SJCRH30 (cell line): ENCODE measurements around the gene C14orf119. TPM values are rescaled to one million over a fixed set of nuclear protein-coding genes. Genes with fewer than 3 reads are reported as not detected.
"Not testable (repeated sequence)": the region's sequence is repeated elsewhere in the genome, so short reads cannot be mapped to it uniquely, and the experiment has no call there.

Experiments used
- DNase-seq, 2 experiments: peaks; one replicate each; pipeline ENCODE4 v3.0.0-alpha.2; 2015 to 2020
- H3K27ac ChIP-seq: fragments of 250-450 bp; sonication (Bioruptor Pico); 2 replicates; pipeline ENCODE4 v1.5.1; 2020; ENCODE audit warnings: mild to moderate bottlenecking, moderate library complexity
- H3K27me3 ChIP-seq: fragments of 250-450 bp; sonication (Bioruptor Pico); 2 replicates; pipeline ENCODE4 v1.5.1; 2020; ENCODE audit warnings: mild to moderate bottlenecking, moderate library complexity
- H3K36me3 ChIP-seq: fragments of 250-450 bp; sonication (Bioruptor Pico); 2 replicates; pipeline ENCODE4 v1.5.1; 2020; ENCODE audit warnings: mild to moderate bottlenecking, moderate library complexity
- H3K4me1 ChIP-seq: fragments of 250-450 bp; sonication (Bioruptor Pico); 2 replicates; pipeline ENCODE4 v1.5.1; 2020; ENCODE audit warnings: mild to moderate bottlenecking, moderate library complexity
- H3K4me3 ChIP-seq: fragments of 250-450 bp; sonication (Bioruptor Pico); 2 replicates; pipeline ENCODE4 v1.5.1; 2020; ENCODE audit warnings: mild to moderate bottlenecking, moderate library complexity
- H3K9me3 ChIP-seq: fragments of 250-450 bp; sonication (Bioruptor Pico); replicated peaks from 2 replicates; pipeline ENCODE4 v1.5.1; 2020; ENCODE audit warnings: mild to moderate bottlenecking, moderate library complexity
- total RNA-seq: library from RNA; depleted of rRNA; stranded (reverse); fragments of >200 nt; shearing (Covaris generic); gene quantifications from 2 replicates; pipeline ENCODE4 v1.2.3, GENCODE V29; 2014

C14orf119 gene
- total RNA-seq, 1 experiment from 2014 or later: 43.6 TPM

DNA sequence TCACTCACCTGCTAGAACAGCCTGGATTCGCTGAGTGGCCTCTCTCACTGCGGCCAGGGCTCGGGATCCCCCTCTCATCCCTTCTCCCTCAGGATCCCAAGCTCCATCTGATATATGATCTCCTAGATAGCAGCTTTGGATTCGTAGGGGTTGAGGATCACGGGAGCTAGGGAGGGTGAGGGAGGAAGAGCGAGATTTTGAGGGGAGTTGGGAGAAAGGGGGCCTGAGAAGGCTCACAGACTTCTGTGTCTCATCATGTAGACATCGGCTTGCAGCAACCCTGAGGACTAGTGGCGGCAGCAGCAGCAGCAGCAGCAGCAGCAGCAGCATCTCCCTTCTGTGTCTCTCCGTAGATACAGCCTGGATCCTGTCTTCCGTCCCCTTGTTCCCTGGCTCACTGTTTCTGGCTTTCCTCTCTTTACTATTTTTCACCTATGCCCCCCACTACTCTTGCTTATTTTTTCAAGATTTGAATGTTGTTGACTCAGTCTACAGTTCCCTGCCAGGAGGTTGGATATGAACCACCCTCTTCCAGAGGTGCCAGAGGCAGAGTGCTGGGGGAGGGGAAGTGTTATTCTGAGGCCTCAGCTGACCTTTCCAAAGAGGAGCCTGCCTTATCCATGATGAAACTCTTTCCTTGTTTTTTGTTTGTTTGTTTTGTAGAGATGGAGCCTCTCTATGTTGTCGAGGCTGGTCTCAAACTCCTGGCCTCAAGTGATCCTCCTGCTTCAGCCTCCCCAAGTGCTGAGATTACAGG, 9.5 kb downstream of the C14orf119 start, which contains the start of gene CIROP:
TSS of gene CIROP (minus strand) at position 399 of the 757 bp plus-strand sequence. CDS start at position 330, 69 bp downstream.
- DNase-seq: no peak
- no peaks in the 10 kb centered on the region for H3K36me3 ChIP-seq
- peaks cover 8% of the 10 kb centered on the region for H3K4me1 ChIP-seq
- peaks cover 9% of the 10 kb centered on the region; the same call in 1 of the 2 replicates for H3K27me3 ChIP-seq
- no peak within 1 kb of the TSS for H3K27ac ChIP-seq
- H3K9me3 ChIP-seq: no peaks in the 10 kb centered on the region
- H3K4me3 ChIP-seq: no peak within 1 kb of the TSS

DNA sequence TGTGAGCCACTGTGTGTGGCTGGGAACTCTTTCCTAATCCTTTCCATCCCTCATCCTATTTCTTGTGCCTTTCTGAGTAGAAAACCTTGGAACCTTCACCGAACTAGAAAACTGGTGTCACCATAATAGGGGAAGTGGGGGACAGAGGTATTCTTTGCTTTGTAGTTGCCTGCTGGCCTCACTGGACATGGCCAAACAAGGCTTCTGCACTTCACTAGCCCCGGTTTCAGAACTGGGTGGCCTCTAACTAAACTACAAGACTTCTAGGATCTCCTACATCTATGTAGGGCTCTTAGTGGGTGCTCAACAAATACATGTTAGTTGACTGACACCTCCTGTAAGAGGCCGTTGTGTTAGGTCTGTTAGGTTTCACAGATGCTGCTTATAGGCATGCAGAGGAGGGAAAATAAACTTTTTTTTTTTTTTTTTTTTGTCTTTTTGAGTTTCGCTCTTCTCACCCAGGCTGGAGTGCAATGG, 10.1 kb downstream of the C14orf119 start:
- Histone ChIP-seq H3K4me3 (no peak overlapping the region), H3K4me1 (peaks cover 8% of the 10 kb centered on the region), H3K36me3 (no peaks in the 10 kb centered on the region), H3K9me3 (no peaks in the 10 kb centered on the region), H3K27me3 (peaks cover 9% of the 10 kb centered on the region; the same call in 1 of the 2 replicates), H3K27ac (no peak overlapping the region)
- DNase-seq: no peak

DNA sequence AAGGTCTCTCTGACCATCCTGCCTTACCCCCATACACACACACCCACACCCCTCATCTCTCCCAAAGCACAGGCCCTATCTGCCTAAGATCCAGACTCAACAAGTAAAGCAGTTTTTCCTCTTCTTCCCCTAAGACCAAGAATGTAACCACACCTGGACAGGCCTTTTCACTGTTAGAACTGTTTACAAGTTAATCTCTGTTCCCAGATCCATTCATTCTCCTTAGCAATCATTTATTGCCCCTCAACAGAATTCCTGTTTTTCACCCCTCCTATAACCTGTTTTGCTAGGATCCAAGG, 11.4 kb downstream of the C14orf119 start:
- H3K27me3 ChIP-seq: peaks cover 13% of the 10 kb centered on the region; the same call in 1 of the 2 replicates
- no peak overlapping the region for H3K4me3 ChIP-seq
- peaks cover 8% of the 10 kb centered on the region for H3K4me1 ChIP-seq
- H3K36me3 ChIP-seq: no peaks in the 10 kb centered on the region
- H3K27ac ChIP-seq: no peak overlapping the region
- H3K9me3 ChIP-seq: no peaks in the 10 kb centered on the region
- DNase-seq: no peak

DNA sequence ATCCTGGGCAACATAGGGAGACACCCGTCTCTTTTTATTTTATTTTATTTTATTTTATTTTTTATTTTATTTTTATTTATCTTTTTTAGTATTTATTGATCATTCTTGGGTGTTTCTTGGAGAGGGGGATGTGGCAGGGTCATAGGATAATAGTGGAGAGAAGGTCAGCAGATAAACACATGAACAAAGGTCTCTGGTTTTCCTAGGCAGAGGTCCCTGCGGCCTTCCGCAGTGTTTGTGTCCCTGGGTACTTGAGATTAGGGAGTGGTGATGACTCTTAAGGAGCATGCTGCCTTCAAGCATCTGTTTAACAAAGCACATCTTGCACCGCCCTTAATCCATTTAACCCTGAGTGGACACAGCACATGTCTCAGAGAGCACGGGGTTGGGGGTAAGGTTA, 12.3 kb downstream of the C14orf119 start:
- not testable (repeated sequence) for H3K4me3 ChIP-seq, DNase-seq, H3K9me3 ChIP-seq, H3K27ac ChIP-seq, H3K4me1 ChIP-seq, H3K36me3 ChIP-seq
- H3K27me3 ChIP-seq: peaks cover 13% of the 10 kb centered on the region; the same call in 1 of the 2 replicates

DNA sequence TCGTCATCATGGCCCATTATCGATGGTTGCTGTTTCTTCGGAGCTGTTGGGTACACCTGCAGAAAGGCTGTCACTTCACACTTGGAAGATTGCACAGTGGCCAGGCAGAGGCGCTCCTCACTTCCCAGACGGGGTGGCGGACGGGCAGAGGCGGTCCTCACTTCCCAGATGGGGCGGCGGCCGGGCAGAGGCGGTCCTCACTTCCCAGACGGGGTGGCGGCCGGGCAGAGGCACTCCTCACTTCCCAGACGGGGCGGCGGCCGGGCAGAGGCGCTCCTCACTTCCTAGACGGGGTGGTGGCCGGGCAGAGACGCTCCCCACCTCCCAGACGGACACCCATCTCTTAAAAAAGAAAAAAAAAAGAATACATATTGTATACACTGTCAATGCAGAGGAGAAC, 12.9 kb downstream of the C14orf119 start:
- not testable (repeated sequence) for H3K9me3 ChIP-seq, H3K27ac ChIP-seq

DNA sequence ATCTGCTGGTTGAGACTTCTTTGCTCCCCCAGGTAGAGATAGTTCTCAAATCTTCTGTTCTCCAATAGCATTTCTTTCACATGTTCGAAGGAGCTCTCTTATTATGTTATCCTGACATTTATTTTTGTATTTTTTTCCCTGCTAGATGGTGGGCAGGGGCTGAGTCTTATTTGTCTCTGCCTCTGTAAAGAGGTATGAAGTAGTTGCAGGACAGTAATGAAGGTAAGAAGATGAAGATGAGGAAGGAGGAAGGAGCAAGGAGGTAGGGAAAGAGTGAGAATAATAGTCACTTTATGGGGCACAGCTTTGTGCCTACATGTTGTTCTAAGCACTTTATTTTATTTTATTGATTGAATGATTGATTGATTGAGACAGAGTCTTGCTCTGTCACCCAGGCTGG, 14.5 kb downstream of the C14orf119 start:
- no peak for DNase-seq
- peaks cover 24% of the 10 kb centered on the region for H3K4me1 ChIP-seq
- H3K9me3 ChIP-seq: no peaks in the 10 kb centered on the region

More for the DNA sequence above, 12.9 kb downstream of the C14orf119 start:
- not testable (repeated sequence) for H3K4me3 ChIP-seq, H3K36me3 ChIP-seq, DNase-seq
- Histone ChIP-seq H3K4me1 (peaks cover 14% of the 10 kb centered on the region), H3K27me3 (peaks cover 13% of the 10 kb centered on the region; the same call in 1 of the 2 replicates)

DNA sequence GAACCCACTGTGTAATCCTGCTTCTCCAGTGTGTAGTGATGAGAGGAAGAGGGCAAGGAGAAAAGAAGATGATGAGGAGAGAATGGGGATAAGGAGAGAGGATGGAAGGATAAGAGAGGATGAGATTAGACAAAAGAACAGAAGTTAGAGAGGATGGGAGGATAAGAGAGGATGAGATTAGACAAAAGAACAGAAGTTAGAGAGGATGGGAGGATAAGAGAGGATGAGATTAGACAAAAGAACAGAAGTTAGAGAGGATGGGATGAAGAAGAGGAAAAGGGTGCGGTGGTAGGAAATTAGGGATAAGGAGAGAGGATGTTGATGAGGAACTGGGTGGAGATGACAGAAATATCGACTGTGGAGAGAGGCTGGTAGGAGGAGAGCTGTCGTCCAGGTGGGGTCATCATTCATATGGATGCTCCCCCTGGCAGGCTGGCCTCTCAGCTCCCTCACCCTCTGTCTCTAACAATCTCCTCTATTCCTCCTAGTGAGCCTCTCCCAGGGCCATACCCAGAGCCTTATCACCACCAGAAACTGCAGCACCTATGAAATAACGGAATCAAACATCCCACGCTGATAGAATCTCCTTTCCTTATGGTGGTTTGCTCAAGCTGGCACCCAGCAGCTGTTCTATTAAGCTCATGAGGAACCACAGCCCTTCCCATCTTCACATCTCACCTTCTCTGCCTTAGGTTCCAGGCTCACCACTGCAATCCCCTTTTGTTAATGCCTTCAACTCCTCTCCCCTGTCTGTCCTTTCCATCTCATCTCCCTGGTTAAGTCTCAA, 15.5 kb downstream of the C14orf119 start:
- H3K9me3 ChIP-seq: no peaks in the 10 kb centered on the region
- no peaks in the 10 kb centered on the region for H3K36me3 ChIP-seq
- H3K27me3 ChIP-seq: peaks cover 4% of the 10 kb centered on the region; the same call in 1 of the 2 replicates
- DNase-seq: no peak
- peaks cover 30% of the 10 kb centered on the region for H3K4me1 ChIP-seq
- no peak overlapping the region for H3K4me3 ChIP-seq
- H3K27ac ChIP-seq: no peak overlapping the region

More for the DNA sequence above, 14.5 kb downstream of the C14orf119 start:
- Histone ChIP-seq H3K36me3 (no peaks in the 10 kb centered on the region), H3K4me3 (no peak overlapping the region), H3K27me3 (peaks cover 5% of the 10 kb centered on the region; the same call in 1 of the 2 replicates), H3K27ac (no peak overlapping the region)

DNA sequence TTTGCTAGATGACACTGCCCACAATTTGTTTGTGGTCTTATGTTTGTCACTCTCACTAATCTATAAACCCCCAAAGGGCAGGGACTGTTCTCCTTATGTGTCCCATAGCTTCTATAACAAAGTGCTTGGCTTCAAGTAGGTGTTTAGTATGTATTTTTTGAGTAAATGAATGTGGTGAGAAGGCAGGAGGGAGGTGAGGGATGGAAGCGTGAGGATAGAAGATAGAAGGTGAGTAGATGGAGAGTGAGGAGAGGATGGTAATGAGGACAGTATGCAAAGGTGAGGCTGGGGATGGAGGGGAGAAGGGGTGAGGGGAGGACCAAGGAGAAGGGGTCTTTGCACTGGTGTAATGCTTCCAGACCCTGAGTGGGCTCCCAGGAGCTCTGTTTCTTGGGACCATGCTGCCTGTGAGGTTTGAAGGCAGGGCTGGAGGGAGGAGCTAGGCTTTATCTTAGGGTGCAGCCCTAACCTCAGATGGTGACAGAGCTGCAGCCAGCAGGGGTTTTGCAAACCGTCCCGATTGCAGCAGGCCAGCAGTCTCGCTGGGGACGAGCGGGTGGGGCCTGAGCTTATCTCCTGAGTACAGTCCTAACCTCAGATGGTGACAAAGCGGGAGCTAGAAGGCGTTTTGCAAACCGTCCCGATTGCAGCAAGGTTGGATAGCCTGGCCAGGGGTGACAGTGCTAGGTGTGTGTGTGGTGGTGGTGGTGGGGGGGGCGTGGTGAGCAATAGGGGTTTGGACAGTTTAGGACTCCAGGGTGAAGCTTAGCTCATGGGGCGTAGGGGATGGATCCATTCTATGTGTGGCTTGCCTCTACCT, 17.3 kb downstream of the C14orf119 start:
- Histone ChIP-seq H3K4me1 (peaks cover 22% of the 10 kb centered on the region), H3K27ac (no peak overlapping the region), H3K9me3 (no peaks in the 10 kb centered on the region), H3K4me3 (no peak overlapping the region), H3K36me3 (no peaks in the 10 kb centered on the region), H3K27me3 (peaks cover 4% of the 10 kb centered on the region; the same call in 1 of the 2 replicates)
- no peak for DNase-seq

DNA sequence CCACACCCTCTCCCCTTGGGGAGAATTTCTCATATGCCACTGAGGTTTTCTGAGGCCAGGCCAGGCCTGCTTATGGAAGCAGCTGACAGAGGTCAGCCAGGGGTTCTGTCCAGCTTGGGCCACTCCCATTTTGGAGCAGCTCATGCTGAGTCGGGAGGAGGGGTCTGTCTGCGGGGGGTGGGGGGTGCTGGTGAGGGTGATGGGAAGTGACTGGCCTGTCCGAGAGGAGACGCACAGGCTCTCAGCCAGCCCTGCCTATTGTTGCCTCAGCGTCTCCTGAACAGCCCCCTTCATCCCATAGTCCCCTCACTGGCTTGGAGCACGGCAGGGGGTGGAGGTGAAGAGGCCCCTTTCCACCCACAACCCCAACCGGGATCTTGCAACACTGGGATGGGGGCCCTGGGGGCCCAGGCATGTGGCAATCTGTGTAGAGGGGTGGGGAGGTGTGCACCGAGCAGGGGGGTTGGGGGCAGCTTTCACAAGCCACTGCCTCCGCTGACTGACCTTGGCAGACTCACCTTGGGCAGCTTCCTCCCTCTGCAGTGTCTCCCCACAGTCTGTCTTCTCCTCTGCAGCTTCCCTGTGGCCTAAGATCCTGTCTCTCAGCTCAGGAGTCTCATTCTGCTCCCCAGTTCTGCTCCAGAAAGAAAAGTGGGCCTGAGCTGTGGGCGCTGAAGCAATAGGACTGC, 18.3 kb downstream of the C14orf119 start:
- no peaks in the 10 kb centered on the region for H3K36me3 ChIP-seq
- no peaks in the 10 kb centered on the region for H3K9me3 ChIP-seq
- H3K4me1 ChIP-seq: peaks cover 22% of the 10 kb centered on the region
- no peak for DNase-seq
- H3K4me3 ChIP-seq: no peak overlapping the region
- peaks cover 4% of the 10 kb centered on the region; the same call in 1 of the 2 replicates for H3K27me3 ChIP-seq
- no peak overlapping the region for H3K27ac ChIP-seq

DNA sequence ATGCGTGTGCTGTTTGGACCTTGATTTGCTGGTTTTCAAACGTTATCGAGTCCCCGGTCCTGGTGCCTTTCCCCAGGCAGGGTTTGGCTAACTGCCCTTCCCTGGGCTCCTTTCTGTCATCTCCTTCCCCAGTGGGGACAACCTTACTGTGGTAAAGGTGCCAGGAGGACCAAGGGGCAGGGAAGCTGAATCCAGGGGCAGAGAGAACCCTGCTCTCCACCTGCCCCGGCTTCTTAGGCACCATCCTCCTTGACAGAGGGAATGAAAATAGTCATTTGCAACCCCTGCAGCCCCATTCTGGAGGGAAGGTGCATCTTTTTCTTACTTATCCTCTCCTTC, 18.8 kb downstream of the C14orf119 start:
- DNase-seq: no peak
- H3K27ac ChIP-seq: no peak overlapping the region
- no peaks in the 10 kb centered on the region for H3K9me3 ChIP-seq
- no peaks in the 10 kb centered on the region for H3K36me3 ChIP-seq
- H3K4me1 ChIP-seq: peaks cover 22% of the 10 kb centered on the region
- H3K4me3 ChIP-seq: no peak overlapping the region
- H3K27me3 ChIP-seq: peaks cover 4% of the 10 kb centered on the region; the same call in 1 of the 2 replicates

DNA sequence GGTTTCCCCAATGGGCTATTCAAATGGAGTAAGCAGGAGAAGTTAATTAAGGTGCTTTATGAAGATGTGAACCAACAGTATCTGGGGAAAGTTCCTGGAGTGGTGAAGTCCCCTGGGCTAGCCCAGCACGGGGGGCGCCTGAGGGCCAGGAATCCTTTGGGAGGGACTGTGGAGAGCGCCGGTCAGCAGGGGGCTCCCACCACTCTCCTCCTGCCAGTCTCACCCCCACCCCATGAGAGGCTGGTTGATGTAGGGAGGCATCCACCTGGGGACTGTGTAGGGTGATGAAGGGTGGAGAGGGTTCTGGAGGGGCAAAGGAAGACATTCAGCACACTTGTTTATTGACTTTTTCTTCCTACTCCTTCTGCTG, 19.3 kb downstream of the C14orf119 start:
- H3K4me1 ChIP-seq: peaks cover 22% of the 10 kb centered on the region
- no peaks in the 10 kb centered on the region for H3K36me3 ChIP-seq
- H3K27me3 ChIP-seq: peaks cover 7% of the 10 kb centered on the region; the same call in 1 of the 2 replicates
- peak overlapping the region; percentile 35 for H3K27ac ChIP-seq
- DNase-seq: no peak
- no peak overlapping the region for H3K4me3 ChIP-seq
- no peaks in the 10 kb centered on the region for H3K9me3 ChIP-seq

DNA sequence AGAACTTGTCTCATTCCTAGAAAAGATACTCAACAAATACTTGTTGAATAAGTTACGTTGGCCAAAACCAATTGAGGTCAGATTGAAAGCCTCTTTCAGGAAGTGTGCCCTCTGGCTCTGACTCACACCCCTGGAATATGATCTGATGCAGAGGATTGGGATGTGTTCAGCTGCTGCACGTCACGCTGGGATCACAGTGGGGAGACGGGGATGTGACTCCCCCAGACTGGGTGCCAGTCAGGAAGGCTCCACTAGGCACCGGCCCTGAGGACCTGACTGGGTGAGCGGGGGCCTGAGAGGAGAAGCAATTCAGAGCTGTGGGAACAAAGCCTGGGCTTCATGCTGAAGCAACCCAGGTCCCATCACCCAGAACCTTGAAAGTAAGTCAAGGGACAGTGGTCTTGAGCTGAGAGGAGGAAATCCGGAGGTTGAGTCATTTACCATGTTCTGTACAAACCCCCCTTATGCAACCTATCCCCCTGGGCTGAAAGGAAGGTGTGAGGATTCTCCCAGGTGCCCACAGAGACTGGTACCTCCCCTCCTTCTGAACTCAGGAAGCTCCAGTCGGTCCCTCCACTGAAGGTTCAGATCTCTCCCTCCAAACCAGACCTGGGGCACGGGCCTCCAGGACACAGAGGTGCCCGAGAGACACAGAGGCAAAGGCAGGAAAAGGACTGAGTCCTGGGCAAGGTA, 19.9 kb downstream of the C14orf119 start:
- H3K9me3 ChIP-seq: no peaks in the 10 kb centered on the region
- H3K36me3 ChIP-seq: no peaks in the 10 kb centered on the region
- H3K27ac ChIP-seq: peak overlapping the region; percentile 35
- H3K4me1 ChIP-seq: peaks cover 22% of the 10 kb centered on the region
- peaks cover 7% of the 10 kb centered on the region; the same call in 1 of the 2 replicates for H3K27me3 ChIP-seq
- peak overlapping the region; percentile 5; the same call in 1 of the 2 replicates for H3K4me3 ChIP-seq
- DNase-seq: peak; percentile 70 to 73

DNA sequence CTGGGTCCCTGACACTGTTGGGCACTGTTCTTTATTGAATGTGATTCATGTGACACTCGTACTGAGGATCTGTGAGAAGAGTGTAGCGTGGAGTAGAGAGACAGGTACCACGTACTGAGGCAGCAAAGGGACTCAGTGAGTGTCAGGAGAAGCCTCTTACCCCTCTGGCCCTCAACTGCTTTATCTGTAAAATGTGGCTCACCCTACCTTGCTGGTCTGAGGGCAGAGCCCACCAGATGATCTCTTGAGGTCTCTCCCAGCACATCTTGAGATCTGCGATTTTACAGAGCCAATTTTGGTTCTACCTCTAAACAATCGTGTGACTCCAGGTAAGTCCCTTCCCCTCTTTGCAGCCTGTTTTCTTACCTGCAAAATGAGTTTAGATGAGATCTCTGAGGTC, 20.6 kb downstream of the C14orf119 start:
- H3K4me1 ChIP-seq: peaks cover 22% of the 10 kb centered on the region
- no peak overlapping the region for H3K27ac ChIP-seq

More for the DNA sequence above, 20.6 kb downstream of the C14orf119 start:
- peaks cover 6% of the 10 kb centered on the region; the same call in 1 of the 2 replicates for H3K27me3 ChIP-seq
- no peak for DNase-seq
- H3K4me3 ChIP-seq: no peak overlapping the region
- H3K36me3 ChIP-seq: no peaks in the 10 kb centered on the region
- H3K9me3 ChIP-seq: no peaks in the 10 kb centered on the region
